Tibial nerve (tissue), 4 donors: ENCODE results near the gene DAZAP1.

Source experiments
- CTCF ChIP-seq, 5 experiments: fragments of 200-600 bp in 3 of 5; fragments of 450-650 bp in 2 of 5; sonication (generic) in 3 of 5; IDR thresholded peaks; one replicate each; pipeline ENCODE4 v1.5.1; 2016 to 2019; ENCODE audit warnings: antibody characterized with exemption in 5 of 5, mild to moderate bottlenecking in 3 of 5, moderate library complexity in 2 of 5
- EP300 ChIP-seq, 2 donors: sonication (generic); formaldehyde crosslinking; IDR thresholded peaks; one replicate each; pipeline ENCODE4 v1.6.1; 2017; ENCODE audit warnings: antibody characterized with exemption in 2 of 2, mild to moderate bottlenecking in 1 of 2

GRCh38 chr19:1483131-1483978 lies 76.0 kb downstream of the DAZAP1 start:
- TF ChIP-seq CTCF (IDR thresholded peaks at IDR 0.05) (no peak), EP300 (IDR thresholded peaks at IDR 0.05) (no peak)
